ENCODE data around the gene MORN4.

Gene MORN4

GRCh38 chr10:97590748-97591495 lies 42.4 kb downstream of the MORN4 start:
- H3K9me3 ChIP-seq (ENCODE audit: low read length) = no peaks in the 10 kb centered on the region
- H3K4me3 ChIP-seq (ENCODE audit: low read depth in 1 of 2, low read length in 2 of 2) = no peak overlapping the region
- no peak overlapping the region for H3K27ac ChIP-seq (ENCODE audit: low read depth, low read length)
- H3K9ac ChIP-seq (ENCODE audit: low read length) = no peak overlapping the region
- no peaks in the 10 kb centered on the region for H3K27me3 ChIP-seq (ENCODE audit: control insufficient read depth in 1 of 2, insufficient read depth in 2 of 2, low read length in 2 of 2)
- H3K36me3 ChIP-seq (ENCODE audit: insufficient read depth, low read length) = no peaks in the 10 kb centered on the region
- peaks cover 4% of the 10 kb centered on the region for H3K4me1 ChIP-seq (ENCODE audit: insufficient read depth, low read length)

DNA sequence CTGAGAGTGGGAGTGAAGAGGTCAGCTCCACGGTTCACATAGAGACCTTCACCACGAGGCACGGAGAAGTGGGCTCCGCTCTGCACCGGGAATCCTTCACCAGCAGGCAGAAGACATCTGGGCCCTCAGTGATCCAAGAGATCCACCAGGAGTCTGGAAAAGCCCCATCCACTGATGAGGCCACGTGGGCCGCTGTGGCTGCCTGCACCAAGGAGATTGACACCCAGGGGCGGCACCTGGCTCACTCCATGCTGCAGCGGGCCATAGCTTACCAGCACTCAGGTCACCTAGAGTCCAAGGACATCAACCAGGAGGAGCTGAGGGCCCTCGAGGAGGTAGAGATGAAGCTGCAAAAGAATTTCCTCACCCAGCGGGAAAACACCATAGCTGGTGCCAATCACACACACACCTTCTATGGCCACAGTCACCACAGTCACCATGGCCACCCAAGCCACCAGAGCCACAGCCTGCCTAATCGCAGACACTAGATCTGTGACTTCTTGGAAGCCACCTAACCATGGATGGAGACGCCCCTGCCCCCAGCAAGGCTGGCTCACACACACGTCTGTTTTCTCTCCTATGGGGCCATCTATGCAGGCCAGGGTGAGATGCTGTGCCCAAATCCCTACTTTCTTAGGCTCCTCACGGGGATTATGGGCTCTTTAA lies 43.1 kb downstream of the MORN4 start:
- no peak overlapping the region for H3K4me3 ChIP-seq (ENCODE audit: low read depth in 1 of 2, low read length in 2 of 2)
- no peaks in the 10 kb centered on the region for H3K27me3 ChIP-seq (ENCODE audit: control insufficient read depth in 1 of 2, insufficient read depth in 2 of 2, low read length in 2 of 2)
- no peak overlapping the region for H3K9ac ChIP-seq (ENCODE audit: low read length)
- no peaks in the 10 kb centered on the region for H3K9me3 ChIP-seq (ENCODE audit: low read length)
- no peaks in the 10 kb centered on the region for H3K36me3 ChIP-seq (ENCODE audit: insufficient read depth, low read length)
- H3K4me1 ChIP-seq (ENCODE audit: insufficient read depth, low read length) = no peaks in the 10 kb centered on the region
- no peak overlapping the region for H3K27ac ChIP-seq (ENCODE audit: low read depth, low read length)

DNA sequence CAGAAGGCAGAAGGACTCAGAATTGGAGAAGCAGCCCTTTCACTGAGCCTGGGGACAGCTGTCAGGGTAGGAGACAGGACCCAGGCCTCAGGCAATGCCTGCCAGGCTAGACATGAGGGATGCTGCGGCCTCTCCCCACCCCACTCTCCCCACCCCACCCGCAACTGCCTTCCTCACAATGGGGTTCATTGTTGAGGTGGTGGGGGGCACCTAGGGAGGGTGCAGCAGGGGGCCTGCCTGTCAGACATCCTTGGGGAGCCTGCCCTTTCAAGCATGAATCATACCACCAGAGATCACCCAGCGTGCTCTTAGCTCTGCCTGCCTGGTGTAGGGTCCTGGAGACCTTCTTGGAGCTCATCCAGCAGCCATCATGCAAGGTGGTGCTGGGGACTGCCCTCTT lies 43.8 kb downstream of the MORN4 start, which contains the start of gene C10orf62:
Gene C10orf62 (plus strand): TSS at position 243 of the 400 bp plus-strand sequence. CDS start 177 bp downstream, outside the sequence.
- Histone ChIP-seq H3K4me3 (ENCODE audit: low read depth in 1 of 2, low read length in 2 of 2) (no peak within 1 kb of the TSS), H3K36me3 (ENCODE audit: insufficient read depth, low read length) (no peaks in the 10 kb centered on the region), H3K9ac (ENCODE audit: low read length) (no peak within 1 kb of the TSS), H3K27ac (ENCODE audit: low read depth, low read length) (no peak within 1 kb of the TSS), H3K4me1 (ENCODE audit: insufficient read depth, low read length) (no peaks in the 10 kb centered on the region), H3K9me3 (ENCODE audit: low read length) (no peaks in the 10 kb centered on the region), H3K27me3 (ENCODE audit: control insufficient read depth in 1 of 2, insufficient read depth in 2 of 2, low read length in 2 of 2) (no peaks in the 10 kb centered on the region)

DNA sequence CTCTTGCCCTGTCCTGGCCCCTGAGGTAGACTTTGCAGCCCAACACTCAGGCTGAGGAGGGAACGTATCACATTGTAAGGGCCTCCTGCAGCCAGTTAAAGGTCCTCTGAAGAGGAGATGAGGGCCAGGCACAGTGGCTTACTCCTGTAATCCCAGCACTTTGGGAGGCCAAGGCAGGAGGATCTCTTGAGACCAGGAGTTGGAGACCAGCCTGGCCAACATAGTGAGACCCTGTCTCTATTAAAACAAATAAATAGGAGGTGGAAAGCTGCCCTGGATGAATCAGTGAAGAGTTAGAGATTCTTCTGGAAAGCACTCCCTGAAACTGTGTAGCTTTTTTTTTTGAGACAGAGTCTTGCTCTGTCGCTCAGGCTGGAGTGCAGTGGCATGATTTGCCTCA lies 46.1 kb downstream of the MORN4 start:
- H3K9ac ChIP-seq (ENCODE audit: low read length) = no peak overlapping the region
- H3K27me3 ChIP-seq (ENCODE audit: control insufficient read depth in 1 of 2, insufficient read depth in 2 of 2, low read length in 2 of 2) = no peaks in the 10 kb centered on the region
- H3K4me1 ChIP-seq (ENCODE audit: insufficient read depth, low read length) = no peaks in the 10 kb centered on the region
- no peak overlapping the region for H3K4me3 ChIP-seq (ENCODE audit: low read depth in 1 of 2, low read length in 2 of 2)
- H3K9me3 ChIP-seq (ENCODE audit: low read length) = no peaks in the 10 kb centered on the region
- H3K27ac ChIP-seq (ENCODE audit: low read depth, low read length) = no peak overlapping the region
- no peaks in the 10 kb centered on the region for H3K36me3 ChIP-seq (ENCODE audit: insufficient read depth, low read length)

DNA sequence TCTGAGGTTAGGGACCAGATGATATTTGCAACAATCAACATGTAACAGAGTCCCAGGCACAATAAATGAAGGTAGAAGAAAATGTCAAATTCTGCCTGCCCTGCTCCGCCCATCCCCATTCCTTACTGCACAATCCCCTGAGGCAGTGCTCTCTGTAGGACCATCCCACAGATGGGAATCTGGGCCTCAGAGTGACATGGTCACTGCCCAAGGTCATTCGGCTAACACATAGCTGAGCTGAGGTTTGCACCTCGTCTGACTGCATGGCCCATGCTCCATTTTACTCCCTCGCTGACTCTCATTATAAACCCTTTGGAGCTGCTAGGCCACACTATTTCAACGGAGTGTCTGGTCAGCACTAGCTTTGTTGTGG lies 47.9 kb downstream of the MORN4 start:
- Histone ChIP-seq H3K27me3 (ENCODE audit: control insufficient read depth in 1 of 2, insufficient read depth in 2 of 2, low read length in 2 of 2) (no peaks in the 10 kb centered on the region), H3K4me1 (ENCODE audit: insufficient read depth, low read length) (no peaks in the 10 kb centered on the region), H3K9me3 (ENCODE audit: low read length) (no peaks in the 10 kb centered on the region), H3K27ac (ENCODE audit: low read depth, low read length) (no peak overlapping the region), H3K4me3 (ENCODE audit: low read depth in 1 of 2, low read length in 2 of 2) (no peak overlapping the region), H3K36me3 (ENCODE audit: insufficient read depth, low read length) (no peaks in the 10 kb centered on the region), H3K9ac (ENCODE audit: low read length) (no peak overlapping the region)

DNA sequence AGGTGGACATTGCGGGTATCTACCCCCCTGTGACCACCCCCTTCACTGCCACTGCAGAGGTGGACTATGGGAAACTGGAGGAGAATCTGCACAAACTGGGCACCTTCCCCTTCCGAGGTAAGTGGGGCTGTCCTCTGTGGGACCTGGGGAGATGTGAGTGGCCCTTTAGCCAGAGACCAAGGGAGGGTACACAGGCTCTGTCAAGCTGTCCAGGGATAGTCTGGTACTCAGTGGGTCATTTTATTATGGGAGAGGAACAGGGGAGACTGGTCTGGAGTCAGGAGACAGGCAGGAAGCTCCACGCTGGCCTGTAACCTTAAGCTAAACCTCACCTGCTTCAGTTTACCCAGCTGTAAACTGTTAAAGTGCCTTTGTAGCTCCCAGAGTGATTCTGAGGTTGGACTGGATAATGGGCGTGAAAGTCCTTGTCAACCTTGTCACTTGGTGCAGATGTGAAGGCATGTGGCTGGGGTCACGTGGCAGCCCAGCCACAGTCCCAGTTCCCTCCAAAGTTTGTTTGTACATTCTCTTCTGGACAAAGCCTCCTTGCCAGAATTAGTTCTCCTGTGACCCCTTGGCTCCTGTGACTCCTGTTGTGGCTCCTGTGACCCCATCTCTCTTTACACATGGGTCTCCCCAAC lies 48.4 kb downstream of the MORN4 start:
- no peak overlapping the region for H3K27ac ChIP-seq (ENCODE audit: low read depth, low read length)

DNA sequence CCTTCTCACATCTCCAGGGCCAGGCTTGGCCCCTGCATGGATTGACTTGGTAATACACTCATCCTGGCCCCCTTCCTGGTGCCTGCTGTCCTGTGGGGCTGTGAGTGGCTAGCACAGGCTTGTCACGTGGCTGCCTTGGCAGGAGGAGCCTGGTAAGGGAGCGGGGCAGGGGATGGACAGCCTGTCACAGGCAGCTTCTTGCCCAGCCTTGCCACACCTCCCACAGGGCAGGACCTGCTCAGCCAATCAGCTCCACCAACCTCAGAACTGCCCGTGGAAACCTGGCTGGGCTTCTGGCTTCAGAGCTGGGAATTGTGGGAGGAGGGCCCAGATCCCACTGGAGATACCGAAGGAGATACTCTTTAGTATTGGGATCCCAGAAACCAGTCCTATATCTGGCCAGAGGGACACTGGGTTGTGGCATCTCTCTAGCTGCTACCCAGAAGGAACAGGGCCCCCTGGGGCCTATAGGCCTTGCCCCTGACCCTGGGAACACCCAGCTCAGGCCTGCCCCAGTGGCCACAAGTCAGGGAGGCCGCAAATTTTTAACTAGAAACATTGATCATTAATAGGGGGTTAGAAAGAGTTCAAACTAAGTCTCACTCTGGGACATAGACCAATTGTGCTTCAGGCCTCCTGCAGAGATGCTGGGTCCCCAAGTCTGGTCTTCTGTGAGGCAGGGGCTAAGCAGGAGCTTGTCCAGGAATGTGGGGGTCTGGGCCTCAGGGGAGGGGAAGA lies 49.1 kb downstream of the MORN4 start, which contains the start of gene HOGA1:
Gene HOGA1 (plus strand): TSS at position 330 of the 738 bp plus-strand sequence. CDS start 315 bp downstream, at position 645.
- H3K9ac ChIP-seq (ENCODE audit: low read length) = no peak within 1 kb of the TSS
- no peaks in the 10 kb centered on the region for H3K4me1 ChIP-seq (ENCODE audit: insufficient read depth, low read length)

More for the DNA sequence above, 48.4 kb downstream of the MORN4 start:
- Histone ChIP-seq H3K4me3 (ENCODE audit: low read depth in 1 of 2, low read length in 2 of 2) (no peak overlapping the region), H3K27me3 (ENCODE audit: control insufficient read depth in 1 of 2, insufficient read depth in 2 of 2, low read length in 2 of 2) (no peaks in the 10 kb centered on the region), H3K36me3 (ENCODE audit: insufficient read depth, low read length) (no peaks in the 10 kb centered on the region), H3K4me1 (ENCODE audit: insufficient read depth, low read length) (no peaks in the 10 kb centered on the region), H3K9ac (ENCODE audit: low read length) (no peak overlapping the region), H3K9me3 (ENCODE audit: low read length) (no peaks in the 10 kb centered on the region)

DNA sequence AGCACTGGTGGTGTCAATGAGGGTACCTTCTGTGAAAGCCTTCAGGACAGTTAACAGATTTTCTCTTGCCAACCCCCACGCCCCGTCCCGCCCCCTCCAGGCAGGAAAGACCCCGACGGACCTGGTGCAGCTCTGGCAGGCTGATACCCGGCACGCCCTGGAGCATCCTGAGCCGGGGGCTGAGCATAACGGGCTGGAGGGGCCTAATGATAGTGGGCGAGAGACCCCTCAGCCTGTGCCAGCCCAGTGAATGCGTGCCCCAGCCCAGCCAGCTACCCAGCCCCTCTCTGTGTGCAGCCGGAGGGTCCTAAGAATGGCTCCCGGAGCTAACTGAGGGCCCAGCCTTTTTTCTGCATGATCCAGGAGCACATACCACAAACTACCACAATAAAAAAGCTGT lies 49.8 kb downstream of the MORN4 start:
- no peaks in the 10 kb centered on the region for H3K4me1 ChIP-seq (ENCODE audit: insufficient read depth, low read length)
- H3K27ac ChIP-seq (ENCODE audit: low read depth, low read length) = no peak overlapping the region
- no peak overlapping the region for H3K9ac ChIP-seq (ENCODE audit: low read length)
- no peaks in the 10 kb centered on the region for H3K36me3 ChIP-seq (ENCODE audit: insufficient read depth, low read length)
- H3K9me3 ChIP-seq (ENCODE audit: low read length) = no peaks in the 10 kb centered on the region
- no peaks in the 10 kb centered on the region for H3K27me3 ChIP-seq (ENCODE audit: control insufficient read depth in 1 of 2, insufficient read depth in 2 of 2, low read length in 2 of 2)
- no peak overlapping the region for H3K4me3 ChIP-seq (ENCODE audit: low read depth in 1 of 2, low read length in 2 of 2)

More for the DNA sequence above, 49.1 kb downstream of the MORN4 start, which contains the start of gene HOGA1:
- no peaks in the 10 kb centered on the region for H3K36me3 ChIP-seq (ENCODE audit: insufficient read depth, low read length)
- H3K27me3 ChIP-seq (ENCODE audit: control insufficient read depth in 1 of 2, insufficient read depth in 2 of 2, low read length in 2 of 2) = no peaks in the 10 kb centered on the region
- H3K9me3 ChIP-seq (ENCODE audit: low read length) = no peaks in the 10 kb centered on the region
- no peak within 1 kb of the TSS for H3K27ac ChIP-seq (ENCODE audit: low read depth, low read length)
- H3K4me3 ChIP-seq (ENCODE audit: low read depth in 1 of 2, low read length in 2 of 2) = no peak within 1 kb of the TSS

GRCh38 chr10:97582169-97582568 lies 51.1 kb downstream of the MORN4 start:
- Histone ChIP-seq H3K27ac (ENCODE audit: low read depth, low read length) (no peak overlapping the region), H3K27me3 (ENCODE audit: control insufficient read depth in 1 of 2, insufficient read depth in 2 of 2, low read length in 2 of 2) (no peaks in the 10 kb centered on the region), H3K36me3 (ENCODE audit: insufficient read depth, low read length) (no peaks in the 10 kb centered on the region), H3K9me3 (ENCODE audit: low read length) (no peaks in the 10 kb centered on the region), H3K4me3 (ENCODE audit: low read depth in 1 of 2, low read length in 2 of 2) (no peak overlapping the region), H3K4me1 (ENCODE audit: insufficient read depth, low read length) (no peaks in the 10 kb centered on the region), H3K9ac (ENCODE audit: low read length) (no peak overlapping the region)

- Histone ChIP-seq H3K9me3 (ENCODE audit: low read length) (no peaks in the 10 kb centered on the region), H3K27ac (ENCODE audit: low read depth, low read length) (no peak overlapping the region), H3K9ac (ENCODE audit: low read length) (no peak overlapping the region), H3K4me1 (ENCODE audit: insufficient read depth, low read length) (no peaks in the 10 kb centered on the region), H3K4me3 (ENCODE audit: low read depth in 1 of 2, low read length in 2 of 2) (no peak overlapping the region), H3K27me3 (ENCODE audit: control insufficient read depth in 1 of 2, insufficient read depth in 2 of 2, low read length in 2 of 2) (no peaks in the 10 kb centered on the region), H3K36me3 (ENCODE audit: insufficient read depth, low read length) (no peaks in the 10 kb centered on the region)
Observed at GRCh38 chr10:97580421-97581367, 52.6 kb downstream of the MORN4 start.
